SW 1271 (cell line): Measurements from ENCODE around the gene MYOG.

ENCODE experiments used
- DNase-seq, 2 experiments: peaks; one replicate each; lab custom pipeline; 2025; lab: John Stamatoyannopoulos, UW

The MYOG gene

GRCh38 chr1:203090421-203091198 is 4.8 kb upstream of the MYOG start:
- DNase-seq, result no peak

- no peak for DNase-seq
Measured at GRCh38 chr1:203089651-203090045, 3.8 kb upstream of the MYOG start.

- DNase-seq, result no peak
Measured at GRCh38 chr1:203089001-203089650, 3.3 kb upstream of the MYOG start.

- DNase-seq, result no peak
Measured at GRCh38 chr1:203088441-203088840, 2.6 kb upstream of the MYOG start.

- DNase-seq, result no peak
Measured at GRCh38 chr1:203086992-203087763, 1.4 kb upstream of the MYOG start.

GRCh38 chr1:203084588-203085527 is 954 bp downstream of the MYOG start:
- DNase-seq, result no peak

- DNase-seq, result no peak
Measured at GRCh38 chr1:203083463-203083921, 2.3 kb downstream of the MYOG start.

GRCh38 chr1:203082571-203083462 is 3.0 kb downstream of the MYOG start:
- DNase-seq, result no peak

GRCh38 chr1:203082231-203082505 is 3.6 kb downstream of the MYOG start:
- DNase-seq, result no peak

- no peak for DNase-seq
Measured at GRCh38 chr1:203081465-203082230, 4.2 kb downstream of the MYOG start.

- DNase-seq, result no peak
Measured at GRCh38 chr1:203080456-203080855, 5.4 kb downstream of the MYOG start.

GRCh38 chr1:203078478-203078877 is 7.3 kb downstream of the MYOG start:
- DNase-seq, result no peak

- no peak for DNase-seq
Measured at GRCh38 chr1:203077956-203078355, 7.9 kb downstream of the MYOG start.

GRCh38 chr1:203077367-203077766 is 8.4 kb downstream of the MYOG start:
- DNase-seq, result no peak

- no peak for DNase-seq
Measured at GRCh38 chr1:203076031-203076511, 9.7 kb downstream of the MYOG start.

GRCh38 chr1:203075236-203076030 is 10.4 kb downstream of the MYOG start:
- no peak for DNase-seq

- no peak for DNase-seq
Measured at GRCh38 chr1:203074610-203075009, 11.2 kb downstream of the MYOG start.

GRCh38 chr1:203073469-203073868 is 12.3 kb downstream of the MYOG start:
- no peak for DNase-seq

GRCh38 chr1:203072911-203073310 is 12.9 kb downstream of the MYOG start:
- no peak for DNase-seq
